GM12864 (cell line): ENCODE results near the gene ADNP2.

Experiments used
- DNase-seq: peaks from one replicate; pipeline ENCODE4 v3.0.0-alpha.2; 2011; ENCODE audit warnings: low read depth
- H3K4me3 ChIP-seq: 2 replicates; pipeline ENCODE4 v1.5.1; 2011; ENCODE audit warnings: mild to moderate bottlenecking, low read depth, low read length, control low read depth
- CTCF ChIP-seq: IDR thresholded peaks from 2 replicates; pipeline ENCODE4 v1.5.1; 2011; ENCODE audit warnings: low read depth, mild to moderate bottlenecking, moderate library complexity, low read length, control low read depth, inconsistent platforms; ENCODE audit errors: missing control alignments

The ADNP2 gene

DNA sequence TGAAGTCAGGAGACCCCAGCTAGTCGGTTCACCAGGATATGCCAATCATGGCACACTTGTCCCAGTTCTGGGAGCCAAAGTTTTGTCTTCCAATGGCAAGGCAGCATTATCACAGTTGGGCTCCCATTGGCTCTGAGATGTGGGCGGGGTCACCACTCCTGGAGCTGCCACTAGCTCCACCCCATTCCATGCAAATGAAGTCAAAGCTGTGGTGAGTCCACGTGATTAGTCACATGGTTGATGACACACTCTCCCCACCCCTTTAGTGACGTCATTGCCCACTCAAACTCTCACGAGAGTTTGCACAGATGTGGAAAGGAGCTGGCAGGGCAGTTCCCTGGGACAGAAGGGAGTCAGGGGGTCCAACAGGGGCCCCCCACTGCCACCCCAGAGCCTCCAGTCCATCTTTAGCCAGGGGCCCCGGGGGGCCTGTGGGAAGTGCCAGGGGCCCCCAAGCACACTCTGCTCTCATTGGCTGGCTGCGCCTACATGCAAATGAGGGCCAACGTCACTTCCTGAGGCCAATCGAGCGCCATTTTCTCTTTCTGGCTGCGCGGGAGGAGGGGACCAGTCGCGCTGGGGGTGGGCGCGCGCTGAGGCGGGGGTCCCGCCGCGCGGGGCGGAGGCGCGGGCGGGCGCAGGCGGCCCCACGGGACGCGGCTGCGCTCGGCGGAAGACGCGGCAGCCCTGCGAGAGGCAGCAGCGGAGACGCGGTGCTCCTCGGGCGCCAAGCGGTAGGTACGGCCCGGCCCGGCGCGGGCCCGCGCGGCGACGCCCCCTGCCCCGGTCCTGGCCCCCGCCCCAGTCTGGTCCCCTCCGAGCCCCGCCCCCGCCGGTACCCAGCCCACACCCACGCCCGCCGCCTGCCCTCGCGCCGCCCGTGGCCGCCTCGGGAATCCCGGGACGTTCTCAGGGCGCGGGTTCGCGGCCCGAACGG is at the start of gene ADNP2:
Gene ADNP2, plus strand, starts transcription at position 524 of the 937 bp plus-strand sequence. CDS start 8,281 bp downstream, outside the sequence.
- H3K4me3 ChIP-seq = peak within 1 kb of the TSS; percentile 90
- no peak for TF ChIP-seq CTCF
- DNase-seq = peak; percentile 75

DNA sequence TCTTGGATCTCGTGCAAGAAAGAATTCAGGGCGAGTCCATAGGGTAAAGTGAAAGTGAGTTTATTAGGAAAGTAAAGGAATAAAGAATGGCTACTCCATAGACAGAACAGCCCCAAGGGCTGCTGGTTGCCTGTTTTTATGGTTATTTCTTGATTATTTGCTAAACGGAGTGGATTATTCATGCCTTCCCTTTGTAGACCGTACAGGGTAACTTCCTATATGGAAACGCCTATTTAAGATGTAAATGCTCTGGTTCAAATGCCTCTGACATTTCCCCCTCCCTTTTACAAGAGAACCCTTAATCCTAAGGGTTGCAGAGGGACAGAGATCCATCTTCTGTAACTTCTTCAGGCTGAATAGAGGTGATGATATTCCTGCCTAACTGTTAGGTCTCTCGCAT is 49.1 kb upstream of the ADNP2 start:
- no peak for TF ChIP-seq CTCF
- DNase-seq = no peak
- H3K4me3 ChIP-seq = no peak overlapping the region

DNA sequence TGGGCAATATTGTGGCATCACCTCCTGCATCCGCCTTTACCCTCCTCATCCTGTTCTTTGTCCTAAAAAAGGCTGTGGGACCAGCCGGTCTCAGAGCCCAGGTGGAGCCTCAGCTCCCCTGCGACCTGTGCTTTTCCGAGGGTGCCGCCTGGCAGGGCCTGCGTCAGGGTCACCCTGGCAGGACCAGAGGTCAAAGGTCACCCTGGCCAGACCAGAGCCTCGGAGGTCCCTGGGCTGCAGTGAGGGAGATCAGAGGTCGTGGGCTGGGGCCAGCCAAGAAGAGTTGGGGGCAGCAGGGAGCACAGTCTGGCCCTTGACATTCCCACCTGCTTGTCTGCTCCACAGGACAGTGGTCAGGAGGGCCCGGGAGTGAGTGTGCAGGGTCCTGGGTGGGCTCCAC is 43.4 kb upstream of the ADNP2 start:
- H3K4me3 ChIP-seq = no peak overlapping the region
- no peak for DNase-seq
- TF ChIP-seq CTCF = no peak

- DNase-seq = no peak
- TF ChIP-seq CTCF = no peak
- H3K4me3 ChIP-seq = no peak overlapping the region
Measured at GRCh38 chr18:80067321-80067720, 41.7 kb upstream of the ADNP2 start.

DNA sequence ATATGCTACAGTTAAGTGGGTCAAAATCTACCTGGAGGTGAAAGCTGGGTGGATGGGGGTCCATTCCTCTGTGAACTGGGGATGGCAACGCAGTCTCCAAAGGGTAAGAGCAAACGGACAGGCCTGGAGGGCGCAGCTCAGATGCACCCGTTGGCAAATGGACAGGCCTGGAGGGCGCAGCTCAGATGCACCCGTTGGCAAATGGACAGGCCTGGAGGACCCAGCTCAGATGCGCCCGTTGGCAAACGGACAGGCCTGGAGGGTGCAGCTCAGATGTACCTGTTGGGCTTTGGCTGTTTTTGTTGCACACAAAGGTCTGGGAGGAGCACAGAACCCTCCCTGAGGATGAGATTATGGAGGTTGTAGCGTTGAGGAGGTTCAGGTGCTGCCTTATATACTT is 41.2 kb upstream of the ADNP2 start:
- H3K4me3 ChIP-seq = no peak overlapping the region
- no peak for DNase-seq
- TF ChIP-seq CTCF = no peak

GRCh38 chr18:80068571-80069272 is 40.3 kb upstream of the ADNP2 start:
- no peak overlapping the region for H3K4me3 ChIP-seq
- no peak for DNase-seq
- TF ChIP-seq CTCF = no peak

- no peak for TF ChIP-seq CTCF
- no peak for DNase-seq
- no peak overlapping the region for H3K4me3 ChIP-seq
Measured at GRCh38 chr18:80070825-80071224, 38.2 kb upstream of the ADNP2 start.
